GM10266 (cell line): ENCODE results near the gene GPR156.
"Not testable (repeated sequence)": the region's sequence is repeated elsewhere in the genome, so short reads cannot be mapped to it uniquely, and the experiment has no call there.

ENCODE experiments used
- DNase-seq: peaks from one replicate; pipeline ENCODE4 v3.0.0; 2012; ENCODE audit errors: extremely low spot score
- TF ChIP-seq, protein P1 (sequence below): IDR thresholded peaks from 2 replicates; pipeline ENCODE4 v1.5.1; 2012; ENCODE audit warnings: mild to moderate bottlenecking, low read depth; ENCODE audit not compliant: control insufficient read depth, insufficient read depth; ENCODE audit errors: missing control alignments

Gene GPR156

DNA sequence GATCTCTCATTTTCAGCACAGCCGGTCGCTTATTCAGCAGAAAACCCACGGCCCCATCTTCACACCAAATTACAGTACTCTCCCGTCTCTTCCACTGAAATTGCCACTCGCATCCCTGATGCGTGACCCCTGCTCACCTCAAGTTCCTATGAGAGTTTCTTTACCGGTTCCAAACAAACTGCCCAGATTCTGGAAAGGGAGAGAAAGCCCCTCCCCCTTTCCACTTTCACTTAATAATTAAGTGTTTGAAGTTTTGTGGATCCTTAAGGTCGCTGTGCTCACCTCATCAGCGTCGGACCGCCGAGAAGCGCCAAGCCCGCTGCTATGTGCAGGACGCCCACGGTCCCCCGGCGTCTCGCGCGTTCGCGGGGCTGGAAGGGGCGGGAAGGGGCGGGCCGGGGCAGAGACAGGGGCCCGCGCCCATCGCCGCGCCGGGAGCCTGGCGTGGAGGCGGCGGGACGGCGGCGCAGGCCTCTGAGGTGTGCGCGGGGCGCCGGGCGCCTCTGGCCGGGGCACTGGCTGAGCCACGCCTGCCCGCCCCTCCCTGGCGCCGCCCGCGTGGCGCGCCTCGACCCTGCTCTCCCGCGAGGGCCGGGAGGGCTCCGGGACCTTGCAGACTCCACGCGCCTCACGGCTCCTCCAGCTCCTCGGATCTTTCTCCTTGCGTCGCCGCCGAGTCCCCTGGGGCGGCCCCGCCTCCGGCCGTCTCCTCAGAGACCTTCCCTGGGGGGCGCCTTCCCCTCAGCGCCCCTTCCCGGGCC, at the start of gene GPR156:
TSS of gene GPR156 (minus strand) at position 476 of the 761 bp plus-strand sequence. CDS start 41,124 bp downstream, outside the sequence.
- DNase-seq: peak; percentile 70
- TF ChIP-seq, protein P1, sequence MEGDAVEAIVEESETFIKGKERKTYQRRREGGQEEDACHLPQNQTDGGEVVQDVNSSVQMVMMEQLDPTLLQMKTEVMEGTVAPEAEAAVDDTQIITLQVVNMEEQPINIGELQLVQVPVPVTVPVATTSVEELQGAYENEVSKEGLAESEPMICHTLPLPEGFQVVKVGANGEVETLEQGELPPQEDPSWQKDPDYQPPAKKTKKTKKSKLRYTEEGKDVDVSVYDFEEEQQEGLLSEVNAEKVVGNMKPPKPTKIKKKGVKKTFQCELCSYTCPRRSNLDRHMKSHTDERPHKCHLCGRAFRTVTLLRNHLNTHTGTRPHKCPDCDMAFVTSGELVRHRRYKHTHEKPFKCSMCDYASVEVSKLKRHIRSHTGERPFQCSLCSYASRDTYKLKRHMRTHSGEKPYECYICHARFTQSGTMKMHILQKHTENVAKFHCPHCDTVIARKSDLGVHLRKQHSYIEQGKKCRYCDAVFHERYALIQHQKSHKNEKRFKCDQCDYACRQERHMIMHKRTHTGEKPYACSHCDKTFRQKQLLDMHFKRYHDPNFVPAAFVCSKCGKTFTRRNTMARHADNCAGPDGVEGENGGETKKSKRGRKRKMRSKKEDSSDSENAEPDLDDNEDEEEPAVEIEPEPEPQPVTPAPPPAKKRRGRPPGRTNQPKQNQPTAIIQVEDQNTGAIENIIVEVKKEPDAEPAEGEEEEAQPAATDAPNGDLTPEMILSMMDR: no peak

DNA sequence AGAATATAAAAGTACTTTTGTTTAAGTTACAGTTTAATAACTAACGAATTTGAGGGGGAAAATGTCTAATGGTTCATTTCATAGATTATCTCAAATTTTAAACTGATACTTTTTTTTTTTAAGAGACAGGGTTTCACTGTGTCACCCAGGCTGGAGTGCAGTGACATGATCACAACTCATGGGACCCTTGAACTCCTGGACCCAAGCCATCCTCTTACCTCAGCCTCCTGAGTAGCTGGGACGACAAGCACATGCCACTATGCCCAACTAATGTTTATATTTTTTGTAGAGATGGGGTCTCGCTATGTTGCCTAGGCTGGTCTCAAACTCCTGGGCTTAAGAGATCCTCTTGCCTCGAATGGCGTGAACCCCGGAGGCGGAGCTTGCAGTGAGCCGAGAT, 47.6 kb upstream of the GPR156 start:
- TF ChIP-seq, protein P1: no peak
- DNase-seq: no peak

DNA sequence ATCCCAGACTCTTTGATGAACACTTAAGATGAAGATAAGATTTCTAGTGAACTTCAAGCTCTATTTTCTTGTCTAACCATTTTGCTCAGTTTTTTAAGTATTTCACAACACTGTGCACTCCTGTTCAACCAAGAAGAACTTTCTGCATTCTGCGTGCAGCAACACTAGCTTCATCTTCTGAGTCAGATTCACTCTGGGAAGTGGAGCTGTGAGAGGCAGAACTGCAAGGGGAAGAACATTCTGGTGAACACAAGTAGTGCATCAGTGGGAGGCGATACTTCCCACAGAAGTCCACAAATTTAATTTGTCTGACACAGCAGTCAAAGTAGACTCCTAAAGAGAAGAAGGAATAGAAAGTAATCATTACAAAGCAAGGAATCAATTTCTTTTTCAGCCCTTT, 46.1 kb upstream of the GPR156 start:
- no peak for DNase-seq
- TF ChIP-seq, protein P1: no peak

DNA sequence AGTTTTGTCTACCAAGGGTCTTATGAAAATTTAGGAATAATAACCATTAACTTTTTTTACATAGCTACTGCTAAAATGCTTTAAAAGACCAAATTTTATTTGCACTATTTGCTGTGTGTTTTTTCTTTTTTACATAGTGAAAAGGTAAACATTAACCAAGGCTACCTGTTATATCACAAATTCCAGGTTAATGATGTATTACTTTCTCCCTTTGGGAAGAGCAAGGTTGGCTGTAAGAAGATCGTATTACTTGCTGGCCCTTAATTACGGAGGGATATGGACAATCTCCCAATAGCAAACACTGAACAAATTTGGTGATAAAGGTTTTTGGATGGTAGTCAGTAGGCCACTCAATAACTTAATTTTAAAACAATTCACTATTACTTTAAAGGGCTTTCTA, 41.8 kb upstream of the GPR156 start:
- TF ChIP-seq, protein P1: no peak

DNA sequence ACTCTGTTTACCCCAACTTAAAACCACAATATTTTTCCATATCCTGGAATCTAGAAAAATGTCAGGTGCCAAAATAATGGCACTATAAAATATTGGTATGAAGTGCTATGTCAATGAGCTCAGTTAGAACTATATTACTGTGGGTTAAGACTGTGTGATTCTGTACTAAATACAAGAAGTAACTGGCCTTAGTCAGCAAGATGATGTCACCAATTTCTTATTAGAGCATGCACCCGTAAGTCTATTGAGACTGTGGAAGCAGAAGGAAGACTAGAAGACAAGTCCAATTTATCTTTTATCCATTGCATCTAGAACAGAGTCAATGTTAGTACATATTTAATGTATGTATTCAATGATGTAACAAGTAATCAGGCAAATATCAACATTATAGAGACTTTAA, 39.2 kb upstream of the GPR156 start:
- TF ChIP-seq, protein P1: no peak
- DNase-seq: no peak

More for the DNA sequence above, 41.8 kb upstream of the GPR156 start:
- DNase-seq: no peak

DNA sequence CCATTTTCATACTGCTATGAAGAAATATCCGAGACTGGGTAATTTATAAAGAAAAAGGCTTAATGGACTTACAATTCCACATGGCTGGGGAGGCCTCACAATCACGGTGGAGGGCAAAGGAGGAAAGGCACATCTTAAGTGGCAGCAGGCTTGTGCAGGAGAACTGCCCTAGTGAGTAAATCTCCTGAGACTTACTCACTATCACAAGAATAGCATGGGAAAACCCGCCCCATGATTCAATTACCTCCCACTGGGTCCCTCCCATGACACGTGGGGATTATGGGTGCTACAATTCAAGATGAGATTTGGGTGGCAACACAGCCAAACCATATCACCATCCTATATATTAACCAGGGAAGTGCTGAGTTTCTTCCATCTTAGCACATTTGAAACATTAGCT, 38.7 kb upstream of the GPR156 start:
- DNase-seq: not testable (repeated sequence)

DNA sequence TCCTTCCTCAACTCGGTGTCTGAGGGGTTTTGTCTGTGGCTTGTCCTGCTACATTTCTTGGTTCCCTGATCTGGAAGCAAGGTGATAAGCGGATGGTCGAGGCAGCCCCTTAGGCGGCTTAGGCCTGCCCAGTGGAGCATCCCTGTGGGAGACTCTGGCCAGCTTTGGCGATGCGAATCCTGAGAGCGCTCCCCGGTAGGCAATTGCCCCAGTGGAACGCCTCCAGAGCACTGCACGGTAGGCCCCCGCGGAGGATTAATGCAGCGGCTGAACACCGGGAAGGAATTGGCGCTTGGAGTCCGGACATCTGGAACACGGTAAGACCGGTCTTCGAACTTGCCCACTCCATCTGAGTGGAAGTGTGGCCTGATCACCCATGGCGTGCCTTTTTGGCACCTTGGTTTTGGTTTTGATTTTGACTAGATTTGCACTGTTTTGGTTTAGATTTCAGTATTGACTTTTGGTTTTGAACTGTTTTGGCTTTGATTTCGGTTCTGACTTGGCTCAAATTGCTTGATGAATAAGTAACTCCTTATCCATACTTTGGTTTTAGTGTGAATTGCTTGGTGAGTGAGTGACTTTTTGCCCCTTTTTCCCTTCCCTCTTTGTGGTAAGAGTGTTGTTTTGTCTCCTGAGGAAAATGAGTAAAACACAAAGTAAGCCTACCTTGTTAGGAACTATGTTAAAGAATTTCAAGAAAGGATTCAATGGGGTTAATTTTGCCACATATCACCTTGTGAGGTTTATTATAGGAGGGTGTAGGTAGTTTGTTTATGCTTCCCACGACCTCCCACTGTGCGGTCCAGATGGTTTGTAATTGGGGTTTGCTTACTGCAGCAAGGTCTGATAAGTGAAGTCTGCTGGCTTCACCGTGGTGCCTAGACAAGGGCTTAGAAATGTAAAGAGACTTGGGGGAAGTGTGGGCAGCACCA, 27.1 kb upstream of the GPR156 start:
- DNase-seq: no peak
- TF ChIP-seq, protein P1: no peak
